Activated T-helper 1 cell treated with Interleukin-2 at 50 U/mL for 16 hours (primary cell): ENCODE measurements around the gene ARHGEF17.

ENCODE experiments used
- DNase-seq: peaks from one replicate; pipeline ENCODE4 v3.0.0-alpha.2; 2020; ENCODE audit warnings: low read depth

ARHGEF17 gene

GRCh38 chr11:73380897-73381410 is 72.9 kb downstream of the ARHGEF17 start:
- no peak for DNase-seq

- no peak for DNase-seq
Observed at GRCh38 chr11:73381589-73381988, 73.5 kb downstream of the ARHGEF17 start.

- no peak for DNase-seq
Observed at GRCh38 chr11:73382183-73382582, 74.1 kb downstream of the ARHGEF17 start.

GRCh38 chr11:73382747-73383146 is 74.7 kb downstream of the ARHGEF17 start:
- DNase-seq, result no peak

GRCh38 chr11:73383249-73384124 is 75.4 kb downstream of the ARHGEF17 start:
- no peak for DNase-seq

GRCh38 chr11:73384125-73384441 is 76.0 kb downstream of the ARHGEF17 start:
- DNase-seq, result no peak

- DNase-seq, result no peak
Observed at GRCh38 chr11:73384531-73384871, 76.4 kb downstream of the ARHGEF17 start.

- no peak for DNase-seq
Observed at GRCh38 chr11:73384872-73385689, 77.0 kb downstream of the ARHGEF17 start.

- DNase-seq, result no peak
Observed at GRCh38 chr11:73386016-73386415, 77.9 kb downstream of the ARHGEF17 start.

GRCh38 chr11:73386546-73386945 is 78.5 kb downstream of the ARHGEF17 start:
- DNase-seq, result no peak

- DNase-seq, result no peak
Observed at GRCh38 chr11:73387594-73388264, 79.7 kb downstream of the ARHGEF17 start.

GRCh38 chr11:73388265-73389133 is 80.4 kb downstream of the ARHGEF17 start:
- no peak for DNase-seq

GRCh38 chr11:73389134-73389525 is 81.1 kb downstream of the ARHGEF17 start:
- DNase-seq, result no peak

- no peak for DNase-seq
Observed at GRCh38 chr11:73389916-73390315, 81.8 kb downstream of the ARHGEF17 start.

- no peak for DNase-seq
Observed at GRCh38 chr11:73390601-73391565, 82.8 kb downstream of the ARHGEF17 start.

GRCh38 chr11:73391665-73392064 is 83.6 kb downstream of the ARHGEF17 start:
- DNase-seq, result no peak

GRCh38 chr11:73392108-73393010 is 84.3 kb downstream of the ARHGEF17 start:
- DNase-seq, result no peak

GRCh38 chr11:73393011-73393380 is 84.9 kb downstream of the ARHGEF17 start:
- DNase-seq, result no peak
